ENCODE data around the gene KRABD2.

GRCh38 chr17:8332688-8333087 is 43.8 kb downstream of the KRABD2 start:
- no peak for TF ChIP-seq EZH2 (optimal IDR thresholded peaks at IDR 0.05; ENCODE audit: low read depth, low read length)
- TF ChIP-seq, protein P1, sequence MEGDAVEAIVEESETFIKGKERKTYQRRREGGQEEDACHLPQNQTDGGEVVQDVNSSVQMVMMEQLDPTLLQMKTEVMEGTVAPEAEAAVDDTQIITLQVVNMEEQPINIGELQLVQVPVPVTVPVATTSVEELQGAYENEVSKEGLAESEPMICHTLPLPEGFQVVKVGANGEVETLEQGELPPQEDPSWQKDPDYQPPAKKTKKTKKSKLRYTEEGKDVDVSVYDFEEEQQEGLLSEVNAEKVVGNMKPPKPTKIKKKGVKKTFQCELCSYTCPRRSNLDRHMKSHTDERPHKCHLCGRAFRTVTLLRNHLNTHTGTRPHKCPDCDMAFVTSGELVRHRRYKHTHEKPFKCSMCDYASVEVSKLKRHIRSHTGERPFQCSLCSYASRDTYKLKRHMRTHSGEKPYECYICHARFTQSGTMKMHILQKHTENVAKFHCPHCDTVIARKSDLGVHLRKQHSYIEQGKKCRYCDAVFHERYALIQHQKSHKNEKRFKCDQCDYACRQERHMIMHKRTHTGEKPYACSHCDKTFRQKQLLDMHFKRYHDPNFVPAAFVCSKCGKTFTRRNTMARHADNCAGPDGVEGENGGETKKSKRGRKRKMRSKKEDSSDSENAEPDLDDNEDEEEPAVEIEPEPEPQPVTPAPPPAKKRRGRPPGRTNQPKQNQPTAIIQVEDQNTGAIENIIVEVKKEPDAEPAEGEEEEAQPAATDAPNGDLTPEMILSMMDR (IDR thresholded peaks at IDR 0.05; ENCODE audit: low read length), result no peak
- no peak for TF ChIP-seq EZH2phosphoT487 (IDR thresholded peaks at IDR 0.05; ENCODE audit: low read length)
